KG1 (cell line): ENCODE results near the gene LIG4.
"Not testable (repeated sequence)": the region's sequence is repeated elsewhere in the genome, so short reads cannot be mapped to it uniquely, and the experiment has no call there.

ENCODE experiments used
- DNase-seq: peaks from one replicate; lab custom pipeline; 2025; lab: John Stamatoyannopoulos, UW

Gene LIG4

GRCh38 chr13:108215436-108215835, at the start of gene LIG4:
TSS of gene LIG4 (minus strand) at chr13:108215536. CDS start at chr13:108211268, 4,268 bp downstream.
- DNase-seq = peak; percentile 81

GRCh38 chr13:108263621-108264355, 48.5 kb upstream of the LIG4 start:
- DNase-seq = no peak

DNA sequence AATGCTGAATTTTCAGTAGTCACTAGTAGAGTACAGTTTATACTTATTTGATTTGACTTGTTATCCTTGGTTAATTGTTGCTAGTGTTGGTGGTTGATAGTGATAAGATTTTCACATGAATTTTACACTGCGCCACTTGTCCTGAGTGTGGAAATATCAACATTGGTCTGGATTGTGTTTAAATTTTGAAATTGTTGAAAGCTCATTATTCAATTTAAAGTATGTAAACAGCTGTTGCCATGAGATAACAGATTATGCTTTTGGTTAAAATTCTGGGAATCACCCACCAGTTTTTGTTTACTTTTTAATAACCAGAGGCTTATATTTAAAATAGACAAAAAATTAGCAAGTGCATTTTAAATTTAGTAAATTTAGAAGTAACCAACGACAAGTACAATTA, 41.9 kb upstream of the LIG4 start:
- DNase-seq = no peak

DNA sequence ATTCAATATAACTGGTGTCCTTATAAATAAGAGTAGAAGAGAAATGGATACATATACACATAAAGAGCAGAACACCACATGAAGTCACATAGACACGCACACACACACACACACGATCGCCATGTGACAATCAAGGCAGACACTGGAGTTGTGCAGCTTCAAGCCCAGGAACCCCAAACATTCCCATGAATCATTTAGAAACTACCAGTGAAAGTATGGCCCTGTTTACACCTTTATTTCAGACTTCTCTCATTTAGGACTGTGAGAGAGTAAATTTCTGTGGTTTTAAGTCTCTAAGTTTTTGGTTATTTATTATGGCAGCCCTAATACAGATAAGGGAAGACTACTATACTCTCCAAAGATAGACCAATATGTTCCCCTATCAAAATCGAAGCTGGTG, 33.8 kb upstream of the LIG4 start:
- no peak for DNase-seq

DNA sequence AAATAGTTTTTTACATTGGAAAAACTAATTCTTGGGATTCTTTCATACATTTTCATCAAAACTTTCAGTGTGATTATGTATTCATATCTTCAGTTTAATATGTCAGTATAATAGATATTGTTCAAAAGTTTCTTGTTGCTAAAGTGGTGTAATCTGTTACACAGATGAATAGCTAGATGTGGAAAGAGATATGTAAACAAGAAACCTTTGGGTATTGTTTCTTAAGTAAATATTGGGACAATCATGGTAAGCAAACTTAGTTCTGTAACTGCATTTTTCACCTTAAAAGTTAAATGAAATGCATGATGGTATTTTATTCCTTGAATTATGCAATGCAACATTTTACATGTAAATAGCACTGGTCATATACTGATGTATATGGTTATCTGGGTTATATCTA, 15.0 kb upstream of the LIG4 start:
- no peak for DNase-seq

GRCh38 chr13:108227651-108228272, 12.4 kb upstream of the LIG4 start:
- peak; percentile 33 for DNase-seq

- DNase-seq = no peak
Observed at GRCh38 chr13:108226184-108226583, 10.8 kb upstream of the LIG4 start.

GRCh38 chr13:108225440-108225839, 10.1 kb upstream of the LIG4 start:
- no peak for DNase-seq

DNA sequence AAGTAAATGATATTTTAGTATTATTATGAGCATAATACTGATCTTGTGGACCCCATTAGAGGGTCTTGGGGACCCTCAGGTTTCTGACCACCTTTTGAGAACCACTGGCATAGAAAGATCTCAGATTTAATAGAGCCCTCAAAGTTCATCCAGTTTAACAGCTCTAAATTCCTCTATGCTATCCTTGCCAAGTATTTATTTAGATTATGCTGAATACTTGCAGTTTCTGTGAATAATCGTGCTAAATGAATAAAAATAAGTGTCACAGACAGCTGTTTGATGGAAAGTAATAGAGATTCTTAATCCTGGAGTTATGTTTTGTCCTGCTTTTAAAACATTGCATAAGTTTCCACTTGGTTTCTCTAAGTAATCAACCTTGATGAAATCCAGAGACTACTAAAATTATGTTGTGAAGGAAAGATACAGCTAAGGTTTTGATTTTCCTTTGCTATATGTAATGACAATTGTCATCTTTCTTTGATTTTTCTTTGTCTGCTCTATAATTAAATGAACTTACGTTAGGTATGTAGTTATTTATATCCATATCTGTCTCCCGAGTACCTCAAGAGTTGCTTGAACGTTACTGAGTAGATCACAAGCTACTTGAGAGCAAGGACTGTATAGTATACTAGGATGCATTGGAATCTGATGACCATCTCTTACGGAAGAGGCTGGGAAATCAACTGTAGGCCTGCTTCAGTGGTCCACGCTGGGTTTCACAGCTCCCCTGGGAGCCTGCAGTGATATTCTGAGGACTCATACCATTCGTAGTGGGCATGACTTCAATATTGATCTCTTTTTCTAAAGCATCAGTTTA, 8.6 kb upstream of the LIG4 start:
- DNase-seq = no peak

DNA sequence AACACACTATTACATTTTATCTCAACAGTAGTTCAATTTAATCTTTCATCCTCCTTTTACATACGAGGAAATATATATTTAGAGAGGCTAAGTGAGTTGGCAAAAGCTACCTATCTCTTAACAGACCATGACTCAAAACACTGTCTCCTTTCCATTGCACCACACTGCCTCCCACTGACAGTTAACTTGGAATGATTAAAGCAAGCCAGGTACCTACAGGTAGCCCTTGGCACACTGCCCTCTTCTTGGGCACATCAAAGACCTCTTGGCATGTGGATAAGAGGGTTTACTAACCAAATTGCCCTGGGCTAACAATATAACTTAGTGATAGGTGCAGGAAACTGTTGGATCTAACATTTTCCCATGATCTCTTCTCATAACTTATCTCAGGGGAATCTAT, 4.7 kb upstream of the LIG4 start:
- DNase-seq = no peak

DNA sequence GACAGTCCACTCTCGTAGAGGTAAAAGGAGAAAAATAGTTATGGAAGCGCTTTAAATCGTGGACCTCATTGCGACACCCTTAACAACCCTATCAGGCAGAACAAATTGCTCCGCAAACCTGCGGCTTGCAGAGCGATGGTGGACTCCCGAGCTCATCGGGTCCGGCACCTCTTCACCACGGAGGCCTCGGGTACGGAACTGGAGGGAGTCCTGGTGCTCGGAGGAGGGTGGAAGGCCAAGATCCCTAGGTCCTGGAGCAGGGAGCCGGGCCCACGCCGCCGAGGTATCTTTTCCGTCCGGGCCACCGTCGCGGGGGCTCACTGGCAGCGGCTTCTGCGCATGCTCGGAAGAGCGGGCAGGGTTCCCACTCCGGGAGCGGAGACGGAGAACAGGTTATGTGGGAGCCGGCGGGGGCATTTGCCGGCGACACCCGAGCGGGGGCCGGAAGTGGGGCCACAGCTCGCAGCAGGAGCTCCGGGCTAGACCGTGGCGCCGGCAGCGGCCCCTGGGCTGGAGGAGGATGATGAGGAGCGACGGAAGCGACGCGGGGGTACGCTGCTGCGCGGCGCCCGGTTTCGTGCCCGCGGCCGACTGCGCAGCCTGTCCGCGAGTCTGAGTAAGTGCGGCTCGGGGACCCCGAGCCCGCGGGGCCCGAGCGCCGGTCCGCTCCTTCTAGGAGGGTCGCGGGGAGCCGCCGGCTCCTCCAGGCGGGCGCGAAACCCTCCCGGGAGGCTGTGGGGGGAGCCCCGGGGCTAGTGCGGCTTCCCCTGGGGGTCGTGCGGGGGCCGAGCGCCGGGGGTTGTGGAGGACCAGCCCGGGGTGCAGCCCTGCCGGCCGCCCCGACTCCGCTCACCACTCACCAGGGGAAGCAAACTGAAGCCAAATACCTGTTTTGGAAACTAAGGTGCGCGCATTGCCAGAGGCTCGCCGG, 3.0 kb upstream of the LIG4 start, which contains the start of gene ABHD13:
TSS of gene ABHD13 (plus strand) at position 349 of the 931 bp plus-strand sequence. CDS start 10,827 bp downstream, outside the sequence.
- DNase-seq = peak; percentile 87

GRCh38 chr13:108217307-108218043, 2.1 kb upstream of the LIG4 start:
- DNase-seq = not testable (repeated sequence)

DNA sequence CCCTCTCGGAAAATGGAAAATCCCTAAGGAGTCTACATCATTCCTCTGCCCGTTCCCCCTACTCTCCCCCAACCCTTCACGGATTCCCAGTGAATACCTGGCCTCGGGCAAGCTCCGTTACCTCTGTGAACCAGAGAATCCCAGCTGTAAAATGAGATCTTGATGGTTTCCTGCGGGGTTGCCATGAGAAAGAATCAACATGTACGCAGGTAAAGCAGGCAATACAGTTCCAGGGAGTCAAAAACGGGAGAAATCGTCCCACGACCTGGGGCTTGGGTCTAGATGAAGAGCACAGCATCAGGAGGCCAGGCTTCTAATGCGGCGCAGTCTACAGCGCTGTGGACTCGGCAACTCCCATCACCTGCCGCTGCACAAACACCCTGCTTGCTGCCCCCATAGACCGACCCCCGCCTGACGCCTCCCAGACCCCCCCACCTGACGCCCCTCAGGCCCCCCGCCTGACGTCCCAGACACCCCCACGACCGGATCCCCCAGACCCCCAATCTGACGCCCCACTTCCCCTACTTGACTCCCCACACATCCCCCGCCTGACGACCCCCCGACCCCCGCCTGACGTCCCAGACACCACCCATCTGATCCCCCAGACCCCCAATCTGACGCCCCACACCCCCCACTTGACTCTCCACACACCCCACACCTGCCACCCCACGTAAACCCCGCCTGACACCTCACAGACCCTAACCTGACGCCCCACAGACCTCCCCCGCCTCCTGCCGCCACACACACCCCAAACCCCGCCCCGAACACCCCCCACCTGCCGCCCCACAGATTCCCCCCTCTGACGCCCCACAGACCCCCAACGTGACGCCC, 680 bp downstream of the LIG4 start:
- DNase-seq = no peak

GRCh38 chr13:108213946-108214345, 1.4 kb downstream of the LIG4 start:
- DNase-seq = no peak

DNA sequence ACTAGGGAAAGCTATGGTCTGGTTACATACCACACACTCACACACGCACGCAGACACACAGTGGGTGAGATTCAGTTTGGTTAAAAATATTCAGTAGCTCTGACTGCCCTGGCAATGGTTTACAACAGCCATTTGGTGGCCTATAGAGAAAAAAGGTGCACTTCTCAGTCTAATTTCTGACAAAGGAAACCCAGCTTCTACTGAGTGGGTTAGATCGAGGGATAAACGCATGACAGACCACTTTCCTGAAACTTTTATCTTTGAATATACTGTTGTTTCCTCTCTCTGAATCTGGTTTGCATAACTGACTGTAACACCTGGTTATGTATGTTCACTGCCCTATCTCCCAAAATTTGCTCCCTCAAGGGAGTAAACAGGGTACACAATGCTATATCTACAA, 2.5 kb downstream of the LIG4 start:
- DNase-seq = peak; percentile 35

GRCh38 chr13:108210551-108210950, 4.8 kb downstream of the LIG4 start:
- DNase-seq = no peak

- DNase-seq = no peak
Observed at GRCh38 chr13:108200781-108201398, 14.4 kb downstream of the LIG4 start.

DNA sequence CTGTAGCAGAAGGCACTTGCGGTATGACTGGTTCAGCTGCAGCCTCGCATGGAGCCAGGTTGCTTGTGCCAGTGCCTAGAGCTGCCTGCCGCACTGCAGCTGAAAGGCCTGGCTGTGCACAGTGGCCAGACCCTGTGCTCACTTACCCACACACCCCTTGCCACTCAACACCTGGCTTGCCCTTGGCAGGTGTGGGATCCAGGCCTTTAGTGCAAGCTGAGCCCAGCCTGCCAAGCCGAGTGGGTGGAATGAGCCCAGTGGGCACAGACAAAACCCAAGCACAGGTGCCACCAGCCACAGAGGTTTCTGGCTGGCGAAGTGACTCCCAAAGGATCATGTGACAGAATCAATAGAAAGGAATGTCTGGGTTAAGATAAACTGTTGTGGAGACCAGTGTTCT, 19.5 kb downstream of the LIG4 start:
- DNase-seq = no peak

DNA sequence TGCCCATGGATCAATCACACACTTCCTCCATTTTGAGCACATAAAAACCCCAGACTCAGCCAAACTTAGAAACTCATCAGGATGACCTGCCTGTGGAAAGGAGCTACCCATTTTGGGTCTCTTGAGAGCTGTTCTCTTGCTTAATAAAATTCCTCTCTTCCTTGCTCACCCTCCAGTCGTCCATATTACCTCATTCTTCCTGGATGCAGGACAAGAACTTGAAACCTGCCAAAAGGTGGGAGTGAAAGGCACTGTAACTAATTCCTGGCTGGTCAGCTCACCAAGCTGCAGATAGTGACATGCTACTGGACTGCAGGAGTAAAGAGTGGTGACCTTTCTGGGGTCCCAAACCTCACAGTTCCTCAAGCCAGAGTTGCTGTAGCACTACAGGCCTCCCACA, 20.2 kb downstream of the LIG4 start:
- DNase-seq = no peak
